Bronchial epithelial cell (primary cell): ENCODE measurements around the gene PSG6. TPM values are rescaled to one million over a fixed set of nuclear protein-coding genes. Genes with fewer than 3 reads are reported as not detected.
"Not testable (repeated sequence)": the region's sequence is repeated elsewhere in the genome, so short reads cannot be mapped to it uniquely, and the experiment has no call there.

ENCODE experiments used
- DNase-seq: peaks from one replicate; pipeline ENCODE4 v3.0.0-alpha.2; 2010; ENCODE audit warnings: low read depth
- FAIRE-seq: peaks from 2 replicates; lab custom pipeline; 2011; peaks lifted over from hg19 to GRCh38; lab: Jason Lieb, UNC
- H3K27me3 ChIP-seq: 2 replicates; pipeline ENCODE4 v1.5.1; 2011; ENCODE audit warnings: low read length; ENCODE audit not compliant: control insufficient read depth, insufficient read depth
- H3K36me3 ChIP-seq: 2 replicates; pipeline ENCODE4 v1.5.1; 2011; ENCODE audit warnings: low read length; ENCODE audit not compliant: control insufficient read depth, insufficient read depth
- H3K4me3 ChIP-seq: 2 replicates; pipeline ENCODE4 v1.5.1; 2011; ENCODE audit warnings: mild to moderate bottlenecking, low read depth, low read length, control low read depth
- CTCF ChIP-seq: IDR thresholded peaks from 2 replicates; pipeline ENCODE4 v1.5.1; 2011; ENCODE audit warnings: mild to moderate bottlenecking, moderate library complexity, low read length, control low read depth, inconsistent platforms; ENCODE audit not compliant: insufficient read depth, severe bottlenecking
- total RNA-seq: library from RNA; depleted of rRNA; stranded (reverse); fragments of >200 nt; gene quantifications from 2 replicates; pipeline ENCODE4 v1.2.1, GENCODE V29; 2014

The PSG6 gene
- total RNA-seq, 1 donor from 2014 or later, result not detected

- H3K27me3 ChIP-seq, H3K36me3 ChIP-seq, DNase-seq, H3K4me3 ChIP-seq: not testable (repeated sequence)
- FAIRE-seq, result peak; percentile 95
Observed at GRCh38 chr19:42887876-42888445, 29.7 kb downstream of the PSG6 start.

- not testable (repeated sequence) for FAIRE-seq, H3K4me3 ChIP-seq, H3K27me3 ChIP-seq, H3K36me3 ChIP-seq
- peak; percentile 84 for DNase-seq
Observed at GRCh38 chr19:42882730-42883129, 35.0 kb downstream of the PSG6 start.

GRCh38 chr19:42882010-42882409, 35.7 kb downstream of the PSG6 start:
- H3K4me3 ChIP-seq, H3K27me3 ChIP-seq, FAIRE-seq, DNase-seq, H3K36me3 ChIP-seq: not testable (repeated sequence)

GRCh38 chr19:42881279-42881678, 36.4 kb downstream of the PSG6 start:
- not testable (repeated sequence) for DNase-seq, H3K4me3 ChIP-seq, FAIRE-seq, H3K27me3 ChIP-seq, H3K36me3 ChIP-seq
- TF ChIP-seq CTCF, result peak; percentile 44

GRCh38 chr19:42880621-42881020, 37.1 kb downstream of the PSG6 start:
- not testable (repeated sequence) for DNase-seq, H3K27me3 ChIP-seq, H3K36me3 ChIP-seq, H3K4me3 ChIP-seq, FAIRE-seq

GRCh38 chr19:42879613-42880012, 38.1 kb downstream of the PSG6 start, which contains the start of gene PSG1:
Gene PSG1, minus strand, starts transcription at chr19:42879713. Its CDS starts 132 bp downstream, at chr19:42879581.
- DNase-seq (no peak), FAIRE-seq (no peak)
- Histone ChIP-seq H3K4me3 (no peak within 1 kb of the TSS), H3K36me3 (no peaks in the 10 kb centered on the region), H3K27me3 (no peaks in the 10 kb centered on the region)
- TF ChIP-seq CTCF, result no peak

GRCh38 chr19:42876596-42876995, 41.1 kb downstream of the PSG6 start:
- peak; percentile 37 for DNase-seq
- not testable (repeated sequence) for FAIRE-seq, H3K36me3 ChIP-seq

GRCh38 chr19:42875881-42876280, 41.8 kb downstream of the PSG6 start:
- not testable (repeated sequence) for H3K4me3 ChIP-seq, H3K36me3 ChIP-seq, FAIRE-seq, H3K27me3 ChIP-seq
- peak; percentile 55 for DNase-seq

More at GRCh38 chr19:42876596-42876995, 41.1 kb downstream of the PSG6 start:
- H3K4me3 ChIP-seq, H3K27me3 ChIP-seq: not testable (repeated sequence)

- H3K27me3 ChIP-seq, H3K4me3 ChIP-seq, H3K36me3 ChIP-seq, FAIRE-seq: not testable (repeated sequence)
- DNase-seq, result peak; percentile 83
Observed at GRCh38 chr19:42874901-42875813, 42.5 kb downstream of the PSG6 start.

GRCh38 chr19:42874136-42874535, 43.6 kb downstream of the PSG6 start:
- H3K36me3 ChIP-seq, FAIRE-seq, H3K4me3 ChIP-seq, H3K27me3 ChIP-seq, DNase-seq: not testable (repeated sequence)
